IMR-90 (cell line): ENCODE results near the gene MAP3K5.

Source experiments
- CTCF ChIP-seq: conservative IDR thresholded peaks from 2 replicates; pipeline ENCODE4 v1.5.1; 2012; ENCODE audit warnings: mild to moderate bottlenecking, low read depth, low read length, improper control_type of control experiment
- ELK1 ChIP-seq: fragments of 150-350 bp; IDR thresholded peaks from 2 replicates; pipeline ENCODE4 v1.6.1; 2016; ENCODE audit warnings: low read depth, mild to moderate bottlenecking, low read length, moderate library complexity, borderline replicate concordance
- FOS ChIP-seq: fragments of 150-350 bp; IDR thresholded peaks from 2 replicates; pipeline ENCODE4 v1.6.1; 2016; ENCODE audit warnings: low read depth, low read length
- NFE2L2 ChIP-seq: fragments of 150-350 bp; IDR thresholded peaks from 2 replicates; pipeline ENCODE4 v1.6.1; 2016; ENCODE audit warnings: low read depth, mild to moderate bottlenecking, low read length
- POLR2A ChIP-seq: IDR thresholded peaks from 2 replicates; pipeline ENCODE4 v1.6.1; 2012; ENCODE audit warnings: mild to moderate bottlenecking, low read depth, low read length
- RAD21 ChIP-seq: IDR thresholded peaks from 2 replicates; pipeline ENCODE4 v1.6.1; 2012; ENCODE audit warnings: low read length, improper control_type of control experiment
- RCOR1 ChIP-seq: IDR thresholded peaks from 2 replicates; pipeline ENCODE4 v1.6.1; 2012; ENCODE audit warnings: mild to moderate bottlenecking, low read length, improper control_type of control experiment; ENCODE audit not compliant: insufficient replicate concordance
- USF2 ChIP-seq: fragments of 150-350 bp; IDR thresholded peaks from 2 replicates; pipeline ENCODE4 v1.6.1; 2017; ENCODE audit warnings: mild to moderate bottlenecking, antibody characterized with exemption, low read length, low read depth

- no peak for TF ChIP-seq CTCF
- TF ChIP-seq RAD21, result no peak
- TF ChIP-seq POLR2A, result no peak
- TF ChIP-seq USF2, result no peak
- TF ChIP-seq FOS, result no peak
- no peak for TF ChIP-seq NFE2L2
- no peak for TF ChIP-seq RCOR1
- TF ChIP-seq ELK1, result no peak
These were observed 242.8 kb downstream of the MAP3K5 start for GRCh38 chr6:136549300-136550044.
